IMR-90 (cell line): ENCODE data around the gene ZG16.

Source experiments
- BHLHE40 ChIP-seq: fragments of 150-350 bp; IDR thresholded peaks from 2 replicates; pipeline ENCODE4 v1.6.1; 2016; ENCODE audit warnings: mild to moderate bottlenecking, low read depth, low read length
- TF ChIP-seq, protein P1 (sequence below): conservative IDR thresholded peaks from 2 replicates; pipeline ENCODE4 v1.5.1; 2012; ENCODE audit warnings: mild to moderate bottlenecking, low read depth, low read length, improper control_type of control experiment

- TF ChIP-seq, protein P1, sequence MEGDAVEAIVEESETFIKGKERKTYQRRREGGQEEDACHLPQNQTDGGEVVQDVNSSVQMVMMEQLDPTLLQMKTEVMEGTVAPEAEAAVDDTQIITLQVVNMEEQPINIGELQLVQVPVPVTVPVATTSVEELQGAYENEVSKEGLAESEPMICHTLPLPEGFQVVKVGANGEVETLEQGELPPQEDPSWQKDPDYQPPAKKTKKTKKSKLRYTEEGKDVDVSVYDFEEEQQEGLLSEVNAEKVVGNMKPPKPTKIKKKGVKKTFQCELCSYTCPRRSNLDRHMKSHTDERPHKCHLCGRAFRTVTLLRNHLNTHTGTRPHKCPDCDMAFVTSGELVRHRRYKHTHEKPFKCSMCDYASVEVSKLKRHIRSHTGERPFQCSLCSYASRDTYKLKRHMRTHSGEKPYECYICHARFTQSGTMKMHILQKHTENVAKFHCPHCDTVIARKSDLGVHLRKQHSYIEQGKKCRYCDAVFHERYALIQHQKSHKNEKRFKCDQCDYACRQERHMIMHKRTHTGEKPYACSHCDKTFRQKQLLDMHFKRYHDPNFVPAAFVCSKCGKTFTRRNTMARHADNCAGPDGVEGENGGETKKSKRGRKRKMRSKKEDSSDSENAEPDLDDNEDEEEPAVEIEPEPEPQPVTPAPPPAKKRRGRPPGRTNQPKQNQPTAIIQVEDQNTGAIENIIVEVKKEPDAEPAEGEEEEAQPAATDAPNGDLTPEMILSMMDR: peak; percentile 38
- no peak for TF ChIP-seq BHLHE40
Measured at GRCh38 chr16:29757950-29758466, 20.0 kb upstream of the ZG16 start.
